ENCODE measurements around the gene TYSND1.
"Not testable (repeated sequence)": the region's sequence is repeated elsewhere in the genome, so short reads cannot be mapped to it uniquely, and the experiment has no call there.

Gene TYSND1

DNA sequence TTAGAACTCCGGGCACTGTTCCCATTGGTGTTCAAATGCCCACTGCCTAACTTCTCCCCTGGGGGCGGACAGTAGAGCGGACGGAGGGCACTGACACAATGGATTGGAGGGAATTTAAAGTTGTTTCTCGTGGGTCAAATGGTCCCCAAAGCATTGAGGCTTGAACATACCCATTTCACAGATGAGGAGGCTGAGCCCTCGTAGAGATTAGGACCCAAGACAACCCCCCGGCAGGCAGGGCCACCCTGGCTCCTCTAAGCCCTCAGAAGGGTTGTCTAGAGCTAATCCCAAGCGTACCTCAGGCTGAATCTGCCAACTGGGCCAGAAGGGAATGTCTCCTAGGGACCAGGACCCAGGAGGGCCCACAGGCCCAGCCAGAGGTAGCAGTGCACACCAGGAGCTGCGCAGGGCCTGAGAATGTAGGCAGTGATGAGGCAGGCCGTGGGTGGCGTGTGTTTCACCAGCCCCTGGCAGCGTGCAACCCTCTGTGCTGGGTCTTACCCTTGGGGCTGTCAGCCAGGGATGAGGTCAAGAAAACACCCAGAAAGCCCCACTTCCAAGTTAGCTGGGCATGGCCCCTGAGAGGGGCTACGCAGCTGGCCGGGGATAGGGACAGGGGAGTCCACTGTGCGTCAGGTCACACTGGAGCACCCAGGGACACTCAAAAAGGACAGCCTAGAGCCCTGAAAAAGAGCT is 19.7 kb downstream of the TYSND1 start:
- TF ChIP-seq, protein P1, sequence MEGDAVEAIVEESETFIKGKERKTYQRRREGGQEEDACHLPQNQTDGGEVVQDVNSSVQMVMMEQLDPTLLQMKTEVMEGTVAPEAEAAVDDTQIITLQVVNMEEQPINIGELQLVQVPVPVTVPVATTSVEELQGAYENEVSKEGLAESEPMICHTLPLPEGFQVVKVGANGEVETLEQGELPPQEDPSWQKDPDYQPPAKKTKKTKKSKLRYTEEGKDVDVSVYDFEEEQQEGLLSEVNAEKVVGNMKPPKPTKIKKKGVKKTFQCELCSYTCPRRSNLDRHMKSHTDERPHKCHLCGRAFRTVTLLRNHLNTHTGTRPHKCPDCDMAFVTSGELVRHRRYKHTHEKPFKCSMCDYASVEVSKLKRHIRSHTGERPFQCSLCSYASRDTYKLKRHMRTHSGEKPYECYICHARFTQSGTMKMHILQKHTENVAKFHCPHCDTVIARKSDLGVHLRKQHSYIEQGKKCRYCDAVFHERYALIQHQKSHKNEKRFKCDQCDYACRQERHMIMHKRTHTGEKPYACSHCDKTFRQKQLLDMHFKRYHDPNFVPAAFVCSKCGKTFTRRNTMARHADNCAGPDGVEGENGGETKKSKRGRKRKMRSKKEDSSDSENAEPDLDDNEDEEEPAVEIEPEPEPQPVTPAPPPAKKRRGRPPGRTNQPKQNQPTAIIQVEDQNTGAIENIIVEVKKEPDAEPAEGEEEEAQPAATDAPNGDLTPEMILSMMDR (IDR thresholded peaks at IDR 0.05; ENCODE audit: low read depth, low read length, missing control alignments): no peak
- H3K4me3 ChIP-seq (ENCODE audit: low read depth, low read length): no peak overlapping the region
- no peak for DNase-seq (ENCODE audit: low read depth)

DNA sequence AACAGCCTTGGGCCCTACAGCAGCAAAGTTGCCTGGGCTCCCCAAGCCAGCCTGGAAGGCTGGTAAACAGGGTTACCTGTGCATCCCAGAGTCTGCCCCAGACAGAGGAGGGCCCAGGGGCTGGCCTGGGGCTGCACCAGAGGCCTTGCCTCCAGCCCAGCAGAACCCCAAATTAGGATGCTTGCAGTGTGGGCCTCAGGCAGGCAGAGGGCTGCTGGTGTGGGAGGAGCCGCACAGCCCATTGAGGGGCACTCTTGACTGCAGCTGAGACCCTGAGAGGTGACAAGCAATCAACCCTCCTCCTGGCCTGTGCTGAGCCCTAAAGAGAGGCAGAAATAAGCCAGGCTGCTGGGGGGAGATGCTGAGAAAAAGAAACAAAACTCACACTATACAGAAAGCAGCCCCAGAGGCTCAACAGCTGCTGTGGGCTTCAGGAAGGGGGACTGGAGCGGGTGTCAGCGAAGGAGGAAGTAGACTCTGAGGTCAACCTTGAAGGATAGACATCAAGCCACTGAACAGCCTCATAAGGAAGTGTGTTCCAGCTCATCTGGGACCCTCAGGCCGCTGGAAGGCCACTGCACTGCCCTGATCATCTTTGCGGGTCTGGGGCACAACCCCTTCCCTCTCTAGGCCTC is 20.5 kb downstream of the TYSND1 start:
- TF ChIP-seq, protein P1 (IDR thresholded peaks at IDR 0.05; ENCODE audit: low read depth, low read length, missing control alignments): no peak
- H3K4me3 ChIP-seq (ENCODE audit: low read depth, low read length): no peak overlapping the region
- DNase-seq (ENCODE audit: low read depth): no peak

DNA sequence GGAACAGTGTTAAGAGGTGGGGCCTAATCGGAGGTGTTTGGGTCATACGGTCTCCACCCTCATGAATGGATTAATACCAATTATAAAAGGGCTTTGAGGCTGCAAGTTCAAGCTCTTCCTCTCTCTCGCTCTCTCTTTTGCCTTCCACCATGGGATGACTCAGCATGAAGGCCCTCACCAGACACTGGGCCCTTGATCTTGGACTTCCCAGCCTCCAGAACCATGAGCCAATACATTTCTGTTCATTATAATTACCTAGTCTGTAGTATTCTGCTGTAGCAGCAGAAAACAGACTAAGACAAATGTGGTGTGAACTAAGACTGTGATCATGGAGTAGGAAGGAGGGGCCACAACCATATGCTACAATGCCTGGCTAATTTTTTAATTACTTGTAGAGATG is 21.6 kb downstream of the TYSND1 start:
- H3K4me3 ChIP-seq (ENCODE audit: low read depth, low read length): no peak overlapping the region
- DNase-seq (ENCODE audit: low read depth): no peak
- TF ChIP-seq, protein P1 (IDR thresholded peaks at IDR 0.05; ENCODE audit: low read depth, low read length, missing control alignments): no peak

DNA sequence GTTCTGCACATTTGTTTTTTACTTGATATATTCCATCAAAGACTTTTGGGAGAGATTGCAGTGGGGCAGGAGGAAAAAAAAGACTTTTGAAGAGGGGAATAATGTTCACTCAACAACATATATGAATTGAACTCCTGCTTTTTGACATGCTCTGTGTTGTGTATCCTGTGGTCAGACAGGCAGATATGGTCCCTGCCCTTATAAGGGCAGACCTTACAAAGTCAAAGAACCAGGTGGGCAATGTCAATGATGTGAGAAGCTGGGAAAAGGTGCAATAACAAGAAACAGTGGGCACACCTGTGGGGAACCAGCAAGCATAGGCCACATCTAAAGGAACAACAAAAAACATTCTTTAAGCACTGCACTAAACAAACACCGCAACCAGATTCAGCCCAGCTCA is 22.1 kb downstream of the TYSND1 start:
- no peak for DNase-seq (ENCODE audit: low read depth)
- TF ChIP-seq, protein P1 (IDR thresholded peaks at IDR 0.05; ENCODE audit: low read depth, low read length, missing control alignments): no peak

DNA sequence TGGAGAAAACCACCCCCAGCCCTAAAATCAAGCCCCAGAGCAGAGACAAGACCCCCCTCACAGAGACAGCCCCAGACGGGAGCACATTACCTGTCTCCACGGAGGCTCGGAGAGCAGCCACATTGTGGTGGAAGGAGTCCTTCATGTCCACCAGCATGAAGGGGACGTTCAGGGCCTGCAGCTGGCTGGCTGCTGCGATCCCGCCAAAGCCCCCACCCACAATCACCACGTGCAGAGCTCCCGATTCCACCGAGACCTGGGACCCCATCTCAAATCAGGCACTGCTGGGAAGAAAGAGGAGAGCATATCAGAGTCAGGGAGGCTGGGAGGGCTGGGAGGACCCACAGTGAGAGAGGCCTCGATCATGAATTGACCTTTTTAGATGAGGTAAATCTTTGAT is 22.7 kb downstream of the TYSND1 start:
- H3K4me3 ChIP-seq (ENCODE audit: low read depth, low read length): no peak overlapping the region
- DNase-seq (ENCODE audit: low read depth): no peak
- TF ChIP-seq, protein P1 (IDR thresholded peaks at IDR 0.05; ENCODE audit: low read depth, low read length, missing control alignments): no peak

More for the DNA sequence above, 22.1 kb downstream of the TYSND1 start:
- H3K4me3 ChIP-seq (ENCODE audit: low read depth, low read length): no peak overlapping the region

DNA sequence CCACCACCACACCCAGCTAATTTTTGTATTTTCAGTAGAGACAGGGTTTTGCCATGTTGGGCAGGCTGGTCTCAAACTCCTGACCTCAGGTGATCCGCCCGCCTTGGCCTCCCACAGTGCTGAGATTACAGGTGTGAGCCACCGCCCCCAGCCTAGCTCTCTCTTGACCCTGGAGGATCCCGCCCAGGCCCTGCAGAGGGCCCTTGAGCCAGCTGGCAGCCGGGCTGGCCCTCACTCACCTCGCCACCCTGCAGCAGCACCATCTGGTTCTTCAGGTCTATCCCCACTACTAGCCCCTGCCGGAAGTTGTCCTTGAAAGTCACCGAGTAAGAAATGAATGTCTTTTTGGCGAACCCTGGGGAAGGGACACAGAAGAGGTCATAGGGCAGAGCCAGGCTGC is 23.3 kb downstream of the TYSND1 start:
- DNase-seq (ENCODE audit: low read depth); H3K4me3 ChIP-seq (ENCODE audit: low read depth, low read length): not testable (repeated sequence)

DNA sequence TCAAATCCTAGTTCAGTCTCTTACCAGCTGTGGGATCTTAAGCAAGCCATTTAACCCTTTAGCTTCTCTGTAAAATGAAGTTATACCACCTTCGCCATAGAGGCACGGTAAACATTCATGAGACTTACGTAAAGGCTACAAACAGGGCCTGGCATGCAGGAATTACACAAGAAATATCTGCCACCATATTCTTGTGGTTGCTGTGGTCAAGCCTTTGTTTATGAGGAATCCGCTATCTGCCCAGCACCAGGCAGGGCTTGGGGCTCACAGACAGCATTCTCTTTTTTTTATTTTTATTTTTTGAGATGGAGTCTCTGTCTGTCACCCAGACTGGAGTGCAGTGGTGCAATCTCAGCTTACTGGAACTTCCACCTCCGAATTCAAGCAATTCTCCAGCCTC is 23.8 kb downstream of the TYSND1 start:
- no peak for DNase-seq (ENCODE audit: low read depth)

More for the DNA sequence above, 23.8 kb downstream of the TYSND1 start:
- no peak overlapping the region for H3K4me3 ChIP-seq (ENCODE audit: low read depth, low read length)
- TF ChIP-seq, protein P1 (IDR thresholded peaks at IDR 0.05; ENCODE audit: low read depth, low read length, missing control alignments): no peak
